Amygdala (tissue), 56 donors: ENCODE results near the gene TGM5.
"Not testable (repeated sequence)": the region's sequence is repeated elsewhere in the genome, so short reads cannot be mapped to it uniquely, and the experiment has no call there.

ENCODE experiments used
- DNase-seq, 56 donors: peaks; one replicate each; lab custom pipeline; 2025; lab: John Stamatoyannopoulos, UW

TGM5 gene

DNA sequence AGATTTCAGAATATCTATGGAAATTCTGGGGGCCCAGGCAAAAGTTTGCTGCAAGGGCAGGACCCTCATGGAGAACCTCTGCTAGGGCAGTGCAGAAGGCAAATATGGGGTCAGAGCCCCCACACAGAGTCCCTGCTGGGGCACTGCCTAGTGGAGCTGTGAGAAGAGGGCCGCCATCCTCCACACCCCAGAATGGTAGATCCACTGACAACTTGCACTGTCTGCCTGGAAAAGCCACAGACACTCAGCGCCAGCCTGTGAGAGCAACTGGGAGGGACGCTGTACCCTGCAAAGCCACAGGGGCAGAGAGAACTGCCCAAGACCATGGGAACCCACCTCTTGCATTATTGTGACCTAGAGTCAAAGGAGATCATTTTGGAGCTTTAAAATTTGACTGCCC is 67.7 kb downstream of the TGM5 start:
- no peak for DNase-seq

DNA sequence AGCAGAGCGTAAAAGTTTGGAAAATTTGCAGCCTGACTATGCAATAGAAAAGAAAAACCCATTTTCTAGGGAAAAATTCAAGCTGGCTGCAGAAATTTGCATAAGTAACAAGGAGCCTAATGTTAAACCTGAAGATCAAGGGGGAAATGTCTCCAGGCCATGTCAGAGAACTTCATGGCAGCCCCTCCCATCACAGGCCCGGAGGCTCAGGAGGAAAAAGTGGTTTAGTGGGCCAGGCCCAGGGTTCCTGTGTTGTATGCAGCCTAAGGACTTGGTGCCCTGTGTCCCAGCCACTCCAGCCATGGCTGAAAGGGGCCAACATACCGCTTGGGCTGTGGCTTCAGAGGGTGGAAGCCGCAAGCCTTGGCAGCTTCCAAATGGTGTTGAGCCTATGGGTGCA is 68.2 kb downstream of the TGM5 start:
- DNase-seq = not testable (repeated sequence)

- DNase-seq = not testable (repeated sequence)
Observed at GRCh38 chr15:43197773-43198172, 69.0 kb downstream of the TGM5 start.

- no peak for DNase-seq
Observed at GRCh38 chr15:43196760-43197548, 69.8 kb downstream of the TGM5 start.

DNA sequence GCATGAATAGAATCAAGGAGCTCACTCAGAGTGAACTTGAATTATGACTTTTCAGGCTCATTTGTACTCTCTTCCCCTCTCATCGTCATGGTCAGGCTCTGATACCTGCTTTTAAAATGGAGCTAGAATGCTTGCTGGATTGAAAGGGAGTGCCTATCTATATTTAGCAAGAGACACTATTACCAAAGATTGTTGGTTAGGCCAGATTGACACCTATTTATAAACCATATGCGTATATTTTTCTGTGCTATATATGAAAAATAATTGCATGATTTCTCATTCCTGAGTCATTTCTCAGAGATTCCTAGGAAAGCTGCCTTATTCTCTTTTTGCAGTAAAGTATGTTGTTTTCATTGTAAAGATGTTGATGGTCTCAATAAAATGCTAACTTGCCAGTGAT is 71.9 kb downstream of the TGM5 start:
- DNase-seq = no peak

- DNase-seq = no peak
Observed at GRCh38 chr15:43193710-43194109, 73.0 kb downstream of the TGM5 start.

- DNase-seq = no peak
Observed at GRCh38 chr15:43190178-43190577, 76.5 kb downstream of the TGM5 start.

DNA sequence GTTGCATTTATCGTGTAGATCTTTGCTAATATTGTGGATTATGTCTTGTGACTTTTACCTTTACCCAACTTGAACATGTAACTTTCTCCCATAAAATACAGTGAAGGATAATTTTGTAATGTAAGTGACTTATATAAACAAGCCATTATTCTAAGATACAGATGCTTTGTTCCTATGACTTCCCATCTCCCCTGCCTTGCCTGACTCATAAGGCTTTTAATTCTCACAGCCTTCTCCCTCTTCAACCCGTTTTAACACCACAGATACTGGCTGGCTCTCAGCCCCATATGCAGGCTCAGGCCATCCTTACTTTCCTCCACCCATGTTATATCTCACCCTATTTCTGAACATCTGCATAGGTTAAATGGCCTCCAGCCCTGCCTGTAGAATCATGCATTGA is 77.4 kb downstream of the TGM5 start:
- no peak for DNase-seq

- peak in 1 of 56 donors; percentile 33 for DNase-seq
Observed at GRCh38 chr15:43187544-43188155, 79.1 kb downstream of the TGM5 start.

DNA sequence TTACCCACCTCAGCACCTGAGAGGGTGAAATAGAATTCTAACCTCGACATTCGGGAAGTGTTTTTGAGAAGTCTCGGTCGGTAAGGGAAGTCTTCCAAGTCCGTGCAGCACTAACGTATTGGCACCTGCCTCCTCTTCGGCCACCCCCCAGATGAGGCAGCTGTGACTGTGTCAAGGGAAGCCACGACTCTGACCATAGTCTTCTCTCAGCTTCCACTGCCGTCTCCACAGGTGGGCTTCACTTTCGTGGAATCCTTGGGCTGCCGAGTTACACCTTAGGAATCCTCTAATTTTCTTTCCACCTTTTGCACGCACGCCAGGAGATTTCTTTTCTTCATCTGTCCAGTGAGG is 80.8 kb downstream of the TGM5 start:
- DNase-seq = peak in 2 of 56 donors; percentile 42 to 53

DNA sequence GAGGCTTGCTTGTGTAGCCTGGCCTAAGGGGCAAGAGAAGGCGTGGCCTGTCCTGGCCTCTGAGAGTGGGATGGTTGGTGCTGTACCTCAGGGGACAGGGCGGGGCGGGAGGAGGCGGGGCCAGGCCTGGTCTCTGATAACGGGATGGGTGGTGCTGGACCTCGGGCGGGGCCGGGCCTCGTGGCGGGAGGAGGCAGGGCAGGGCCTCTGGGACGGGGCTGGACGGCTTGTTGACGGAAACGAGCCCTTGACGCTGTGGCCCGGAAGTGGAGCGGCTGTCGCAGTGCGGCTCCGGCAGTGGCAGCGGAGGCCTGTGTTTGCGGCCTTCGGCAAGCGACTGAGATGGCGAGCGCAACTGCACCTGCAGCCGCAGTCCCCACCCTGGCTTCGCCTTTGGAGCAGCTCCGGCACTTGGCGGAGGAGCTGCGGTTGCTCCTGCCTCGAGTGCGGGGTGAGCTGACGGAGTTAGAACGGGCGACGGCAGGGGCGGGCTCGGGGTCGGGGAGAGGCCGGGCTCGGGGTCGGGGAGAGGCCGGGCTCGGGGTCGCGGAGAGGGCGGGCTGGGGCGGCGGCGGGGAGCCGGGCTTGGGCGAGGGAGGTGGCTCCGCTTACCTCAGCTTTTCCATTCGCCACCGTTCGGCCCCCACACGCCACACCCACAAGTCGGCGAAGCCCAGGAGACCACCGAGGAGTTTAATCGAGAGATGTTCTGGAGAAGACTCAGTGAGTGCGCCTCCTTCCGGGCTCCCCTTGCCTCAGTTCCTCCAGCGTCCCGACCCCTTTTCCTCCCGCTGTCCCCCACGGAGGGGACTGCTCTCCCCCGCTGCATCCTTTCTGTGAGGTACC is 81.3 kb downstream of the TGM5 start, which contains the start of gene CCNDBP1:
TSS of gene CCNDBP1 (plus strand) at position 247 of the 846 bp plus-strand sequence. CDS start at position 343, 96 bp downstream.
- DNase-seq = peak; percentile 24 to 92 (median 69)

DNA sequence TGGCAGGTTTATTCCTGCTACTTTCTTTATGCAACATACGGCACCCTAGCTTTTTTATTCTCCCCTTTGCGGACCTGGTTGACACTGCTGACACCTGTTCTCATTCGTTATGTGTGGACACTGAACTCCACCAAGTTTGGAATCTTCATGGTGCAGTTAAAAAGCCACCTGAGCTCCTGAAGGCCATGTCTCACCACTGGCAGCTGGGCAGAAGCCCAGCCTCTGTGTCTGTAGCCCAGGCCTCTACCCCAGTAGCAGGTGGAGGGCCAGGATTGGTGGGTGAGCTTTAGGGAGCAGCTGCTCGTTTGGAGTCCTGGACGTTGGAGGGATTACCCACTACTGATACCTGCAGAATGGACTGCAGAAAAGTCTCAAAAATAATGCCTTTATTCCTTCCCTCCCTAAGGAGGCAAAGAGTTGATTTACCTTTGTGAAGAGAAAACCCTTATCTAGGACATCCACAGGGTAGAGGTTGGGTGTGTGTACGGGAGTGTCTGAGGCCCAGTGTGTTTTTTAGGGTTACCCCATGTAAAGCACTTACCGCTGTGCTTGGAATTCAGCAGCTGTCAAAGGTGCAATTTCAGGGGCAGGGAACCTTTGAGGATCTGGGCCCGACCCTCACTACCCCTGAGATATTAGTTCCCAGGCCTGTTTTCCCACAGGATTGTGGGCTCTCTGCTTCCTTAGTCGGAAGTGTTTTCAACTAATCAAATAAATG is 82.2 kb downstream of the TGM5 start:
- no peak for DNase-seq

DNA sequence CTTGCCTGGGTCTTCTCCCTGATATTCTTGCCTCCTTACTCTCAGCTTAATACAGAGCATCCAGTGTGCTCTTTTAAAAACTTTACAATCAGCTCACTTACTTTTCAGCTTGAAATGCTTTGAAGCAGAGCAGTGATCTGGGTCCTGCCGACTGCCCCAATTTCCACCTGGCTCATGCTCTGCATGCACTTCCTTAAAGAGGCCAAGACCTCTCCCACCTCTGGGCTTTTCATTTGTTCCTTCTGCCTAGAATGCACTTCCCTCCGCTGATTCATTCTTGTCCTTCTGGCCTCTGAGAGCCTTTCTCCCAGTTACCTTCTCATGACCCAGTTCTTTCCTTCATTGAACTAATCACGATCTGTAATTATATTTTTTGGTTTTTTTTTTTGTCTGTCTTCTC is 83.5 kb downstream of the TGM5 start:
- no peak for DNase-seq
